ENCODE data around the gene TXNRD2. TPM values are rescaled to one million over a fixed set of nuclear protein-coding genes. Genes with fewer than 3 reads are reported as not detected.

Gene TXNRD2
- total RNA-seq, 4 donors from 2014 or later, result 12.1 to 28.9 (median 21.6) TPM

- no peak for TF ChIP-seq POLR2AphosphoS5 (IDR thresholded peaks at IDR 0.05)
- no peak for TF ChIP-seq CTCF (IDR thresholded peaks at IDR 0.05)
- TF ChIP-seq POLR2A (IDR thresholded peaks at IDR 0.05), result no peak
- no peak for TF ChIP-seq EP300 (IDR thresholded peaks at IDR 0.05; ENCODE audit: low read depth)
- 72% methylated on average over 10 of the region's 11 CpGs; no CpG with 5 or more reads in 1 of the 2 donors for WGBS, 2 donors (ENCODE audit: low coverage in 1 of 2)
- Histone ChIP-seq H3K9me3 (no peaks in the 10 kb centered on the region), H3K36me3 (no peaks in the 10 kb centered on the region), H3K4me1 (peaks cover 0 to 4% (median 0%) of the 10 kb centered on the region in 4 donors), H3K4me3 (no peak overlapping the region), H3K27me3 (no peaks in the 10 kb centered on the region), H3K27ac (peak overlapping the region in 3 of 4 donors; percentile 9 to 43 (median 14))
- DNase-seq, result no peak
- in situ Hi-C loops (cut with MboI; ENCODE audit: low pct_ligation_motif_present in 1 of 4, low pct_unique_long_range_greater_than_20kb in 1 of 4, low sequenced_read_pairs in 3 of 4), result no loop called here
- intact Hi-C loops (cut with DNase I; ENCODE audit: low total_unique reads), result no loop called here
Measured at GRCh38 chr22:19843857-19844376, 97.7 kb downstream of the TXNRD2 start.

DNA sequence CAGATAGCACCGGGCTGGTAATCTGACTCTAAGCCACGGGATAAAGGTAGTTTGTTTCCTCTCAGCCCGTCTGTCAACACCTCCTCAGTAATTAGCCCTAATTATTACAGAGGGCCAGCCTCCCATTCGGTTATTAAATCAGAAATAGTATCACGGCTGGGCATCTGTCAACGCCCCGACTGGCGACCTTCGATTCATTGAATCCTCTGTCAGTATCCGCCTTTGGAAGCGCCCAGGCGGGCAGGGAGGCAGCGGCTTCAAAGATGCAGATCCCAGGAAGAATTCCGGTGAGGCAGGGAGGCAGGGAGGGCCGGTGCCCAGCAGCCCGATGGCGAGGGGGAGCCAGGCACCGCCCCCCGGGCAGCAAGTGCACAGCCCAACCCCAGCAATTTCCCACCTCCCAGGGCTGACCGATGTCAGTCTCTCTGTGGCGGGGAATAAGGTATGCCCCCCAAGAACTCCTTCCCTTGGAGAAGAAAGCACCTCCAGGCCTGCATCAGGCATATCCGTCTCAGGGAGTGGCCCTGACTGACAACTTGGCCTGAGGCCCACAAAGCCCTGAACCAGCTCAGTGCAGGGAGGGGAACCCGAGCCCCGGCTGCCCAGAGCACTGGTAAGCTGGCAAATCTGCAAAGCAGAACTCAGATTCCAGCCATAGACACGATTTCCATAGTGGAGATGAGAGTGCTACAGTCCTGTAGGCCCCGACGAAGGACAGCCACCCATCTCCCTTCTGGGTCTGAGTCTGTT is 98.3 kb downstream of the TXNRD2 start:
- in situ Hi-C loops (cut with MboI; ENCODE audit: low pct_ligation_motif_present in 1 of 4, low pct_unique_long_range_greater_than_20kb in 1 of 4, low sequenced_read_pairs in 3 of 4), result no loop called here
- intact Hi-C loops (cut with DNase I; ENCODE audit: low total_unique reads), result no loop called here
- no peaks in the 10 kb centered on the region for H3K27me3 ChIP-seq
- no peak overlapping the region for H3K27ac ChIP-seq
- no peak overlapping the region for H3K4me3 ChIP-seq
- H3K9me3 ChIP-seq, result no peaks in the 10 kb centered on the region
- H3K36me3 ChIP-seq, result no peaks in the 10 kb centered on the region
- H3K4me1 ChIP-seq, result peaks cover 0 to 4% (median 0%) of the 10 kb centered on the region in 4 donors
- TF ChIP-seq POLR2A (IDR thresholded peaks at IDR 0.05) (no peak), CTCF (IDR thresholded peaks at IDR 0.05) (no peak), POLR2AphosphoS5 (IDR thresholded peaks at IDR 0.05) (no peak), EP300 (IDR thresholded peaks at IDR 0.05; ENCODE audit: low read depth) (no peak)
- DNase-seq, result no peak
- 87 to 89% methylated on average over 5 to 27 of the region's 27 CpGs for WGBS, 2 donors (ENCODE audit: low coverage in 1 of 2)

DNA sequence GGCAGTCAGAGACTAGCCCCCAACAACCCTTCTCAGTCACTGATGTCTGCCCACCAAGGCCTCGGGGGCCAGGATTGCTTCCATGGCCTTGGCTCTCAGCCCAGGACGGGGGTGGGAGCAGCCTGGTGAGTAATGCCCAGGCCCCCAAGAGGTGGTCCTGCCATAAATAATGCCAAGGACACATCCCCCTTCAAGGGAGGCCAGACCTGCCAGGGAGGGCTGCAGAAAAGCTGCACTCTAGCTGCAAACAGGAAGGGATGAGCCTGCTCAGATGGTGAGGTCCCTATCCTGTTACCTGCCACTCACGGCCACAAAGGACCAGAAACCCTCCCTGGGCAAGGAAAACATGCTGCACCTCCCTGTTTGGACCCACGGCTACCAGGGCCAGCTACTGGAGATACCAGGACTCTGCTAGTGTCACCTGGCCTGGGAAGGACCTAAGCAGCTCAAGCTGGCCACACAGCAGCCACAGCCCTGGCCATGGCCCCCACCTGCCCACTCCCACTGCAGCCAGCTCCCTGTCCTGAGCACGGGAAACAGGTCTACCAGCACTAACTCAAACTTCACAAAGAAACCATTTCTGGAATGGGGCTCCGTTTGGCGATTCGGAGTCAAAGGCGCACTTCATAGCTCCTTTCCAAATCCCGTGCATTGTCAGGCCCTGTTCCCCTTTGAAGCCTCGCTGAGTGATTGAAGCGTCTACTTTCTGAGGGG is 99.1 kb downstream of the TXNRD2 start:
- no peaks in the 10 kb centered on the region for H3K9me3 ChIP-seq
- peaks cover 0 to 4% (median 0%) of the 10 kb centered on the region in 4 donors for H3K4me1 ChIP-seq
- H3K36me3 ChIP-seq, result no peaks in the 10 kb centered on the region
- TF ChIP-seq EP300 (IDR thresholded peaks at IDR 0.05; ENCODE audit: low read depth) (no peak), CTCF (IDR thresholded peaks at IDR 0.05) (no peak), POLR2AphosphoS5 (IDR thresholded peaks at IDR 0.05) (no peak), POLR2A (IDR thresholded peaks at IDR 0.05) (no peak)
- no peak overlapping the region for H3K27ac ChIP-seq
- H3K27me3 ChIP-seq, result no peaks in the 10 kb centered on the region
- intact Hi-C loops (cut with DNase I; ENCODE audit: low total_unique reads), result no loop called here
- no peak overlapping the region for H3K4me3 ChIP-seq
- DNase-seq, result no peak
- 95% methylated on average over 8 to 10 of the region's 12 CpGs for WGBS, 2 donors (ENCODE audit: low coverage in 1 of 2)
- in situ Hi-C loops (cut with MboI; ENCODE audit: low pct_ligation_motif_present in 1 of 4, low pct_unique_long_range_greater_than_20kb in 1 of 4, low sequenced_read_pairs in 3 of 4), result no loop called here

DNA sequence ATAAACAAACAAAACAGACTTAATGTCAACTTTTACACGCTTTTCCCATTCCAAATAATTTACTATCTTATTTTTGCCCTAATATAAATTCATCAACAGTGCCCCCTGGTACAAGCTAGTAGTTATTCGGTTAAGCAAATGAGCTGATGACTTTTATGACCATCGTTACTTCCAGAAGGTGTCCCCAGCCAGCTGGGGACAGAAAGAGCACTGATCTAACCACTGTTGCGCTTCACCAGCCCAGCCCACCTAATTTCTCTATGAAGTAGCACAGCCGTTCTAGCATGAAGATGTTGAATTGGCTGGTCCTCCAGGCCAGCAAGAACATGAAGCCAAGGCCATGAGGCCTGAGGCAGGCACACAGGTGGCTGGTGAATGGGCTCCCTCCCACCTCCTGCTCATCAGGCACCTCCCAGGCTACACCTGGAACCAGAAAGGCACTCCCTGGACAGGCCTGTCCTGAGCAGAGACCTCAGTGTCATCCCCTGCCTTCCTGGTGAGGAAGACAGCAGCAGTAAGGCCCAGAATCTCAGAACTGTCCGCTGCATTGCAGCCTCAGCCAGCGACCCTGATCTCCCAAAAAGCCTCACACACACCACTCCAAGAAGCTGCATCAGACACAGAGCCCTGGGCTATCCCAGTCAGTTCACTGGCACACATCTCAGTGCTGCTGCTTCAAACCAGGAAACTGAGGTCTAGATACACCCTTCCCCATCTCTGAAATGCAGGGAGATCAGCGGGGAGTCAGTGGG is 99.8 kb downstream of the TXNRD2 start:
- Histone ChIP-seq H3K27ac (no peak overlapping the region), H3K4me3 (no peak overlapping the region), H3K36me3 (no peaks in the 10 kb centered on the region), H3K9me3 (no peaks in the 10 kb centered on the region), H3K4me1 (peaks cover 0 to 4% (median 0%) of the 10 kb centered on the region in 4 donors), H3K27me3 (no peaks in the 10 kb centered on the region)
- WGBS, 2 donors (ENCODE audit: low coverage in 1 of 2), result 69 to 72% methylated on average over 6 to 8 of the region's 8 CpGs
- in situ Hi-C loops (cut with MboI; ENCODE audit: low pct_ligation_motif_present in 1 of 4, low pct_unique_long_range_greater_than_20kb in 1 of 4, low sequenced_read_pairs in 3 of 4) (no loop called here), intact Hi-C loops (cut with DNase I; ENCODE audit: low total_unique reads) (no loop called here)
- DNase-seq, result no peak
- no peak for TF ChIP-seq CTCF (IDR thresholded peaks at IDR 0.05)
- TF ChIP-seq POLR2AphosphoS5 (IDR thresholded peaks at IDR 0.05), result no peak
- TF ChIP-seq POLR2A (IDR thresholded peaks at IDR 0.05), result no peak
- TF ChIP-seq EP300 (IDR thresholded peaks at IDR 0.05; ENCODE audit: low read depth), result no peak
